HepG2 (cell line): ENCODE results near the gene IRF5. TPM values are rescaled to one million over a fixed set of nuclear protein-coding genes. Genes with fewer than 3 reads are reported as not detected.

Source experiments
- ATAC-seq: fragments of 200-7000 bp; cut with Tn5 transposase; 3 replicates; pipeline ENCODE4 v1.9.1; 2020; ENCODE audit warnings: mild to moderate bottlenecking, moderate library complexity
- BruUV-seq: library from RNA; stranded (reverse); fragments of 400-500 nt; replicated peaks from 2 replicates; lab custom pipeline; 2021; lab: Mats Ljungman, UMichigan
- CTCF ChIA-PET: fragments of 300-600 bp; formaldehyde crosslinking; extraction: SDS; loops from one replicate; lab custom pipeline; 2021; ENCODE audit warnings: low total read pairs, inconsistent platforms, low intra/inter-chr PET ratio; lab: Yijun Ruan, JAX
- POLR2A ChIA-PET: fragments of 350-600 bp; sonication (Branson Sonifier 250); formaldehyde crosslinking; loops from one replicate; lab custom pipeline; 2020; ENCODE audit warnings: antibody characterized with exemption, inconsistent platforms; lab: Yijun Ruan, JAX
- DNase-seq: peaks from one replicate; pipeline ENCODE4 v3.0.0-alpha.2; 2015; ENCODE audit warnings: low spot score
- FAIRE-seq: peaks from 3 replicates; lab custom pipeline; 2011; peaks lifted over from hg19 to GRCh38; lab: Jason Lieb, UNC
- H2AFZ ChIP-seq: one replicate; pipeline ENCODE4 v1.6.1; 2011; ENCODE audit warnings: low read length, inconsistent platforms
- H3K27ac ChIP-seq: fragments of 300-600 bp; 3 replicates; pipeline ENCODE4 v1.8.0; 2011; ENCODE audit warnings: mixed run types, mild to moderate bottlenecking, mixed read lengths, low read length, inconsistent platforms; ENCODE audit not compliant: insufficient read depth; ENCODE audit errors: extremely low read length
- H3K27me3 ChIP-seq, 2 experiments: fragments of 200-600 bp in 1 of 2; 2 replicates in 1 of 2; 3 replicates in 1 of 2; pipeline versions ENCODE4 v1.6.0 to v1.8.0; 2011; ENCODE audit warnings: low read length in 2 of 2, mild to moderate bottlenecking in 2 of 2, moderate library complexity in 2 of 2, inconsistent platforms in 1 of 2; ENCODE audit not compliant: insufficient read depth in 2 of 2, control insufficient read depth in 1 of 2
- H3K36me3 ChIP-seq, 2 experiments: fragments of 200-600 bp in 1 of 2; replicated peaks in 1 of 2; 2 replicates in 1 of 2; 3 replicates in 1 of 2; pipeline versions ENCODE4 v1.5.1 to v1.8.0; 2011; ENCODE audit warnings: low read length in 2 of 2, inconsistent platforms in 1 of 2; ENCODE audit not compliant: insufficient read depth in 2 of 2, control insufficient read depth in 1 of 2
- H3K4me1 ChIP-seq: 2 replicates; pipeline ENCODE4 v1.5.1; 2012; ENCODE audit warnings: low read length, inconsistent platforms; ENCODE audit not compliant: insufficient read depth
- H3K4me2 ChIP-seq: 2 replicates; pipeline ENCODE4 v1.6.0; 2011; ENCODE audit warnings: low read depth, low read length, inconsistent platforms
- H3K4me3 ChIP-seq, 3 experiments: fragments of 200-600 bp in 1 of 3; sonication (generic), shearing (Covaris generic) in 1 of 3; replicated peaks in 1 of 3; 2 replicates each; pipeline ENCODE4 v1.5.1; 2011 to 2016; ENCODE audit warnings: low read length in 3 of 3, inconsistent platforms in 2 of 3, low read depth in 2 of 3, mild to moderate bottlenecking in 2 of 3, control low read depth in 1 of 3, mixed read lengths in 1 of 3; ENCODE audit not compliant: insufficient read depth in 1 of 3
- H3K79me2 ChIP-seq: one replicate; pipeline ENCODE4 v1.6.1; 2011; ENCODE audit warnings: low read length, inconsistent platforms; ENCODE audit not compliant: insufficient read depth
- H3K9ac ChIP-seq: 2 replicates; pipeline ENCODE4 v1.6.0; 2011; ENCODE audit warnings: mild to moderate bottlenecking, low read depth, low read length, inconsistent platforms; ENCODE audit not compliant: insufficient read depth
- H3K9me3 ChIP-seq: 2 replicates; pipeline ENCODE4 v1.5.1; 2012; ENCODE audit warnings: mild to moderate bottlenecking, low read length
- H4K20me1 ChIP-seq: 2 replicates; pipeline ENCODE4 v1.6.0; 2011; ENCODE audit warnings: inconsistent platforms, mild to moderate bottlenecking, low read length, moderate library complexity; ENCODE audit not compliant: insufficient read depth
- AKAP8 ChIP-seq: sonication (generic); formaldehyde crosslinking; IDR thresholded peaks from 2 replicates; pipeline ENCODE4 v1.5.1; 2020; ENCODE audit warnings: mild to moderate bottlenecking, missing genetic modification reagents
- CENPT ChIP-seq: sonication (generic); formaldehyde crosslinking; IDR thresholded peaks from 2 replicates; pipeline ENCODE4 v1.8.0; 2022; ENCODE audit warnings: low read depth, mild to moderate bottlenecking, moderate library complexity, missing genetic modification reagents
- HNF4G ChIP-seq, 2 experiments: sonication (generic) in 1 of 2; formaldehyde crosslinking in 1 of 2; IDR thresholded peaks; 2 replicates each; pipeline versions ENCODE4 v1.4.0 to v1.6.1; 2011 to 2020; ENCODE audit warnings: borderline replicate concordance in 2 of 2, low read depth in 2 of 2, mild to moderate bottlenecking in 2 of 2, low read length in 1 of 2, missing genetic modification reagents in 1 of 2, moderate library complexity in 1 of 2
- IRF2 ChIP-seq: IDR thresholded peaks from 2 replicates; pipeline ENCODE4 v1.6.1; 2018; ENCODE audit warnings: missing genetic modification reagents, missing compliant biosample characterization
- KLF12 ChIP-seq: sonication (generic); formaldehyde crosslinking; IDR thresholded peaks from 2 replicates; pipeline ENCODE4 v1.4.0; 2020; ENCODE audit warnings: missing genetic modification reagents, borderline replicate concordance
- MAX ChIP-seq: IDR thresholded peaks from 2 replicates; pipeline ENCODE4 v1.6.1; 2012; ENCODE audit warnings: inconsistent platforms
- PHB2 ChIP-seq: fragments of 450-650 bp; IDR thresholded peaks from 2 replicates; pipeline ENCODE4 v1.6.1; 2018; ENCODE audit not compliant: partially characterized antibody
- SUZ12 ChIP-seq: fragments of 150-350 bp; IDR thresholded peaks from 2 replicates; pipeline ENCODE4 v1.6.1; 2014; ENCODE audit warnings: low read depth, low read length
- TFE3 ChIP-seq: IDR thresholded peaks from 2 replicates; pipeline ENCODE4 v1.6.1; 2016
- ZBTB3 ChIP-seq: sonication (generic); formaldehyde crosslinking; IDR thresholded peaks from 2 replicates; pipeline ENCODE4 v1.4.0; 2020; ENCODE audit warnings: low read depth, mild to moderate bottlenecking, moderate library complexity, missing genetic modification reagents, borderline replicate concordance
- ZNF207 ChIP-seq: fragments of 450-650 bp; IDR thresholded peaks from 2 replicates; pipeline ENCODE4 v1.6.1; 2016; ENCODE audit warnings: antibody characterized with exemption, borderline replicate concordance
- ZNF230 ChIP-seq: sonication (generic); formaldehyde crosslinking; IDR thresholded peaks from 2 replicates; pipeline ENCODE4 v1.4.0; 2020; ENCODE audit warnings: mild to moderate bottlenecking, missing genetic modification reagents
- ZNF350 ChIP-seq: sonication (generic); formaldehyde crosslinking; IDR thresholded peaks from 2 replicates; pipeline ENCODE4 v1.4.0; 2020; ENCODE audit warnings: mild to moderate bottlenecking, low read depth, missing genetic modification reagents, borderline replicate concordance
- ZNF556 ChIP-seq: sonication (generic); formaldehyde crosslinking; IDR thresholded peaks from 2 replicates; pipeline ENCODE4 v1.4.0; 2020; ENCODE audit warnings: mild to moderate bottlenecking, missing genetic modification reagents, borderline replicate concordance
- ZNF572 ChIP-seq: sonication (generic); formaldehyde crosslinking; IDR thresholded peaks from 2 replicates; pipeline ENCODE4 v1.5.1; 2020; ENCODE audit warnings: mild to moderate bottlenecking, missing genetic modification reagents
- ZNF614 ChIP-seq: IDR thresholded peaks from 2 replicates; pipeline ENCODE4 v1.6.1; 2018; ENCODE audit warnings: missing biosample characterization, missing genetic modification reagents, inconsistent platforms, borderline replicate concordance
- ZNF615 ChIP-seq: sonication (generic); formaldehyde crosslinking; IDR thresholded peaks from 2 replicates; pipeline ENCODE4 v1.5.0; 2020; ENCODE audit warnings: mild to moderate bottlenecking, missing genetic modification reagents, borderline replicate concordance
- ZNF747 ChIP-seq: sonication (generic); formaldehyde crosslinking; IDR thresholded peaks from 2 replicates; pipeline ENCODE4 v1.8.1; 2023; ENCODE audit warnings: missing genetic modification reagents, mild to moderate bottlenecking, borderline replicate concordance
- ZSCAN20 ChIP-seq: sonication (generic); formaldehyde crosslinking; IDR thresholded peaks from 2 replicates; pipeline ENCODE4 v1.4.0; 2020; ENCODE audit warnings: missing genetic modification reagents, mild to moderate bottlenecking, borderline replicate concordance
- WGBS: methylation state at CpG from one replicate; pipeline ENCODE4 v1.1.6; 2017; ENCODE audit warnings: low lambda C conversion rate; 5-methylcytosine and 5-hydroxymethylcytosine counted together
- in situ Hi-C: cut with HindIII; loops from 2 replicates; pipeline ENCODE4 v1.10.0; 2017; ENCODE audit warnings: low pct_unique_long_range_greater_than_20kb; ENCODE audit not compliant: extremely low pct_ligation_motif_present
- intact Hi-C: fragments of 100-400 bp; cut with micrococcal nuclease; formaldehyde crosslinking; loops from one replicate; pipeline ENCODE4 v1.10.0; 2022; ENCODE audit not compliant: unreplicated experiment
- polyA plus RNA-seq, 8 experiments: library from polyadenylated mRNA; depleted of rRNA in 3 of 8; stranded (reverse) in 7 of 8; unstranded in 1 of 8; fragments of >200 nt; fragmentation: Illumina TruSeq in 4 of 8; extraction: Trizol in 4 of 8; gene quantifications; 2 replicates each; pipeline versions ENCODE4 v1.2.1 to v1.2.3, GENCODE V29; 2011 to 2016; ENCODE audit warnings: low read depth in 4 of 8, missing spikeins in 1 of 8, mixed read lengths in 1 of 8; ENCODE audit not compliant: insufficient read depth in 1 of 8
- total RNA-seq, 5 experiments: library from RNA; depleted of rRNA; stranded (reverse); fragments of >200 nt; fragmentation: Illumina TruSeq; extraction: Trizol; gene quantifications; 2 replicates each; pipeline ENCODE4 v1.2.3, GENCODE V29; 2016; ENCODE audit warnings: low read depth in 1 of 5

Gene IRF5
- total and polyA plus RNA-seq, 2 of the 13 experiments (the other 11 are each of a cell fraction or from before 2014, with no cell fraction given): 2.0 to 2.9 TPM

DNA sequence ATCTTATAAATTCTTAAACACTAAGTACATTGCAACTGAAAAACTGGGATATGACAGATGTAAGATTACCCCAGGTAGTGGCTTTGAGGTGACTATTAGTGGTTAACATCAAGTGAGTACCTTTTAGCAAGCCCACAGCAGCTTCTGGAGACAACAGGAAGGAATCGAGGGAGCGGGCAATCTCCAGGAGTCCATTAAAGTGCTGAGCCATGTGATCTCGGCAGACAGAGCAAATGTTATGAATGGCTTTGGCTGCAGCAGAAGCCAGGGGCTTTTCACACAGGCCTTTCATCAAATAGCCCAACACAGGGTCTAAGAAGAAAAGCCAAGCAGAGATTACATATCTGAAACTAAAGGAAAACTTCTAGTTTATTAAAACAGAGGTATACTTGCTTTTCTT, 48.9 kb downstream of the IRF5 start:
- TF ChIP-seq CENPT (CRISPR knock-in tag): no peak
- TF ChIP-seq ZNF556 (CRISPR knock-in tag): no peak
- no peak for TF ChIP-seq PHB2
- TF ChIP-seq SUZ12: no peak
- TF ChIP-seq ZSCAN20 (CRISPR knock-in tag): no peak
- TF ChIP-seq AKAP8 (CRISPR knock-in tag): no peak
- no peak for TF ChIP-seq ZNF230 (CRISPR knock-in tag)
- no peak for TF ChIP-seq MAX
- no peak for TF ChIP-seq ZBTB3 (CRISPR knock-in tag)
- DNase-seq (no peak), ATAC-seq (no peak), FAIRE-seq (no peak)
- Histone ChIP-seq H3K9me3 (no peaks in the 10 kb centered on the region), H3K9ac (no peak overlapping the region), H3K4me1 (no peaks in the 10 kb centered on the region), H4K20me1 (no peaks in the 10 kb centered on the region), H3K4me3 (no peak overlapping the region), H3K27ac (no peak overlapping the region), H3K79me2 (no peaks in the 10 kb centered on the region), H3K27me3 (no peaks in the 10 kb centered on the region), H3K36me3 (peaks cover 17 to 77% of the 10 kb centered on the region in 2 experiments), H3K4me2 (no peak overlapping the region), H2AFZ (no peak overlapping the region)
- CTCF ChIA-PET: no interaction called here
- no TSS peak for BruUV-seq
- in situ Hi-C loops (no loop called here), intact Hi-C loops (no loop called here)
- 97% methylated on average over 3 of the region's 3 CpGs for WGBS
- POLR2A ChIA-PET: no interaction called here

DNA sequence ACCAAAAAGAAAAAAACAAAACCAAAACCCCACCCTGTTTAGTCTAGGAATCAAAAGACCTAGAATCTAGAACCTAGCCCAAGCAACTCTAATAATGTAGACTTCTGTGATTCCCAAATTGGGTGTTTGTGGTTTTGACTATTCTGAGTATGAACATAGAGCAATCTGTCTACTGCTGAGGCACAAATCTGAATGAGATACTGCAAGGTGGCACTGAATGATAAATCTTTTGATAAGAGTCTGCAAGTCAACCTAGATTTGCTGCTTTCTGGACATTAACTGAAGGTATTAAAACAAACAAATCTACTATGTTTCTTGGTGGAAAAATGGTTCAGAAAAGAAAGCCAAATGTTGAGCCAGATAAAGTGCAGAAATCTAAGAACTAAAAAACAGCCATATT, 50.6 kb downstream of the IRF5 start:
- Histone ChIP-seq H3K79me2 (no peaks in the 10 kb centered on the region), H3K9me3 (no peaks in the 10 kb centered on the region), H3K4me2 (no peak overlapping the region), H3K36me3 (peaks cover 10 to 71% of the 10 kb centered on the region in 2 experiments), H3K4me1 (no peaks in the 10 kb centered on the region), H3K27me3 (no peaks in the 10 kb centered on the region), H4K20me1 (no peaks in the 10 kb centered on the region), H2AFZ (no peak overlapping the region), H3K4me3 (no peak overlapping the region), H3K27ac (no peak overlapping the region), H3K9ac (no peak overlapping the region)
- CTCF ChIA-PET: no interaction called here
- DNase-seq (no peak), ATAC-seq (no peak), FAIRE-seq (no peak)
- in situ Hi-C loops (no loop called here), intact Hi-C loops (no loop called here)
- no TSS peak for BruUV-seq
- POLR2A ChIA-PET: no interaction called here
- no peak for TF ChIP-seq TFE3 (CRISPR knock-in tag)
- TF ChIP-seq ZNF747: no peak
- no peak for TF ChIP-seq KLF12 (CRISPR knock-in tag)
- no peak for TF ChIP-seq ZNF615 (CRISPR knock-in tag)
- TF ChIP-seq HNF4G (IDR thresholded peaks at IDR 0.05; ENCODE audit: borderline replicate concordance, low read depth, low read length): no peak
- TF ChIP-seq HNF4G (CRISPR knock-in tag; IDR thresholded peaks at IDR 0.05; ENCODE audit: borderline replicate concordance, low read depth): no peak
- no peak for TF ChIP-seq IRF2 (CRISPR knock-in tag)
- TF ChIP-seq ZNF572: no peak
- TF ChIP-seq SUZ12: no peak
- TF ChIP-seq ZNF614 (CRISPR knock-in tag): no peak
- no peak for TF ChIP-seq ZNF350 (CRISPR knock-in tag)
- no peak for TF ChIP-seq ZNF207
